SK-N-SH treated with all-trans-retinoic acid at 6 μM for 48 hours (cell line): ENCODE measurements around the gene CAST.

Source experiments
- ATAC-seq: fragments of 200-7000 bp; cut with Tn5 transposase; 3 replicates; pipeline ENCODE4 v1.9.1; 2020; ENCODE audit warnings: mild to moderate bottlenecking, moderate library complexity
- ISL1 ChIP-seq: fragments of 250-450 bp; sonication (Bioruptor Pico); IDR thresholded peaks from 2 replicates; pipeline ENCODE4 v2.1.2; 2022; ENCODE audit warnings: mild to moderate bottlenecking, moderate library complexity
- ZNF8 ChIP-seq: fragments of 450-650 bp; formaldehyde crosslinking; IDR thresholded peaks from 2 replicates; pipeline ENCODE4 v1.5.0; 2020; ENCODE audit warnings: mild to moderate bottlenecking, moderate library complexity

The CAST gene

DNA sequence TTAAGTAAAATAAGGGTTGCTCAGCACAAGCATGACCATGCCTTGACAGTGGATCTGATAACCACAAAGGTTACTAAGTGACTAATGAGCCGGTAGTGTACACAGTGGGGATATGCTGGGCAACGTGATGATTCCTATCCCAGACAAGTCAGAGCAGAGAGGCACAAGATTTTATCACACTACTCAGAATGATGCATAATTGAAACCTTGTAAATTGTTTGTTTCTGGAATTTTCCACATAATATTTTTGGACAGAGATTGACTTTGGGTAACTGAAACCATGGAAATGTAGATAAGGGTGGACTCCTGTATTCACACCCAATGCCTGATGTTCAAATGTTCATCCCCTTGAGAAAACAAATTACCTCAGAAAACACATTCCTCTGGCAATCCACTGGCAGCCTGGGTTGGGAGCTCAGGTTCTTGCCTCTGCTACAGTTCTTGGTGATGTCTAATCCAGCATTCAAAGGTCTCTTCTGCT lies 161.8 kb downstream of the CAST start:
- no peak for TF ChIP-seq ZNF8 (CRISPR knock-in tag)
- peak; percentile 67 for TF ChIP-seq ISL1 (CRISPR knock-in tag)
- peak; percentile 99 for ATAC-seq
